Measurements from ENCODE around the gene ASAP2.

DNA sequence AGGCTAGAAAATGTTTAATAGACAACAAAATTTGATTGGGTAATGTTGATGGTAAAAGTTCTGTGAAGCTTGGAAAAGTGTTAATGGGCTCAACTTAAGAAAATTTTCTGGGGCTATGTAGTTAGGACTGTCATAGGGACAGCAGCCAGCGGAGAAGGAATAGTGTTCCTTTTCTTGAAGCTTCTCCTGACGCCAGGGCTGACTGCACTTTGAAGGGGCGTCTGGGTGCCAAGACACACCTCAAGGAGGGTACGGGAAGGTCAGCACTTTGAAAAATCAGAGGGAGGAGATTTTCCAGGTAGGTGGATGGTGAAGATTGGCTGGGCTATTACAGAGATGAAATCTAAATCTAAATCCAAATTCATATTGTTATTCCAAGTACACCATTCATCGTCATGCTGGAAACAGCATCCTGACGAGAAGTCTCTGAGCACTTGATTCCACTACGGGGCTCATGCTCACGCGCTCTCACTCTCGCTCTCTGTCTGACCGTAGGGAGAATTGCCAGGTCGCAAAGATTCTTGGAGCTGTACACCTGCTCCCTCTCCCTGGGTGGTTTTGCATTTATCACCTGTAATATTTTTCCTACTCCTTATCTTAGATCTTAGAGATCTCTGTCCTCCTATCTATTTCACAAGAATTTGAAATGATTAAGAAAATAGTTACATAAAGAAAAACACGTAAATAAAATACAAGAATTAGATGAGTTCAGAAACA, 125.7 kb downstream of the ASAP2 start:
- no peak for TF ChIP-seq POLR2AphosphoS5 (IDR thresholded peaks at IDR 0.05; ENCODE audit: low read depth, low read length)
- TF ChIP-seq POLR2A (IDR thresholded peaks at IDR 0.05; ENCODE audit: low read depth, low read length), result no peak
